ENCODE measurements around the gene ZNF224.

The ZNF224 gene

DNA sequence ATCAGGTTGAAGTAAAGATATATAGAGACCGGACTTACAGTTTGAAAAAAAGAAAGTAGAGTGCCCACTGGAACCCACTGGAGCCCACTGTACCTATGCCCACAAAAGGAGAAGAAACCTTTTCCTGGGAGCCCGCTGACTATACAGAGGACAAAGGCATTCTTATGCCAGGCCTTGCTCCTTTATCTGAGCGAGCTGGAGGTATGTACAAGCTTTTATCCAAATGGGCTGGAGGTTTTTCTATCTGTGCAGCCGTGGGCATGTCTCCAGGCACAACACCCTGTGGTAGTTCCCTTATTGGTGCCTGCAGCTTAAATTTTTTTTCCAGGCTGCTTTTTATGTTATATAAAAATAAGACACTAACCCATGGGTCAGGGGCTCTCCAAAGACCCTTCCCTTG is 55.6 kb downstream of the ZNF224 start:
- TF ChIP-seq, protein P1, sequence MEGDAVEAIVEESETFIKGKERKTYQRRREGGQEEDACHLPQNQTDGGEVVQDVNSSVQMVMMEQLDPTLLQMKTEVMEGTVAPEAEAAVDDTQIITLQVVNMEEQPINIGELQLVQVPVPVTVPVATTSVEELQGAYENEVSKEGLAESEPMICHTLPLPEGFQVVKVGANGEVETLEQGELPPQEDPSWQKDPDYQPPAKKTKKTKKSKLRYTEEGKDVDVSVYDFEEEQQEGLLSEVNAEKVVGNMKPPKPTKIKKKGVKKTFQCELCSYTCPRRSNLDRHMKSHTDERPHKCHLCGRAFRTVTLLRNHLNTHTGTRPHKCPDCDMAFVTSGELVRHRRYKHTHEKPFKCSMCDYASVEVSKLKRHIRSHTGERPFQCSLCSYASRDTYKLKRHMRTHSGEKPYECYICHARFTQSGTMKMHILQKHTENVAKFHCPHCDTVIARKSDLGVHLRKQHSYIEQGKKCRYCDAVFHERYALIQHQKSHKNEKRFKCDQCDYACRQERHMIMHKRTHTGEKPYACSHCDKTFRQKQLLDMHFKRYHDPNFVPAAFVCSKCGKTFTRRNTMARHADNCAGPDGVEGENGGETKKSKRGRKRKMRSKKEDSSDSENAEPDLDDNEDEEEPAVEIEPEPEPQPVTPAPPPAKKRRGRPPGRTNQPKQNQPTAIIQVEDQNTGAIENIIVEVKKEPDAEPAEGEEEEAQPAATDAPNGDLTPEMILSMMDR (IDR thresholded peaks at IDR 0.05; ENCODE audit: low read depth, low read length) = no peak
- TF ChIP-seq, protein P2, sequence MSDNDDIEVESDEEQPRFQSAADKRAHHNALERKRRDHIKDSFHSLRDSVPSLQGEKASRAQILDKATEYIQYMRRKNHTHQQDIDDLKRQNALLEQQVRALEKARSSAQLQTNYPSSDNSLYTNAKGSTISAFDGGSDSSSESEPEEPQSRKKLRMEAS (IDR thresholded peaks at IDR 0.05; ENCODE audit: low read depth, low read length) = no peak
- TF ChIP-seq POLR2A (IDR thresholded peaks at IDR 0.05; ENCODE audit: extremely low read depth, insufficient read length) = no peak
- no peak for TF ChIP-seq MYC (IDR thresholded peaks at IDR 0.05; ENCODE audit: low read depth, low read length)
- DNase-seq (ENCODE audit: low read depth) = no peak
- H3K4me3 ChIP-seq (ENCODE audit: low read depth, low read length) = no peak overlapping the region

DNA sequence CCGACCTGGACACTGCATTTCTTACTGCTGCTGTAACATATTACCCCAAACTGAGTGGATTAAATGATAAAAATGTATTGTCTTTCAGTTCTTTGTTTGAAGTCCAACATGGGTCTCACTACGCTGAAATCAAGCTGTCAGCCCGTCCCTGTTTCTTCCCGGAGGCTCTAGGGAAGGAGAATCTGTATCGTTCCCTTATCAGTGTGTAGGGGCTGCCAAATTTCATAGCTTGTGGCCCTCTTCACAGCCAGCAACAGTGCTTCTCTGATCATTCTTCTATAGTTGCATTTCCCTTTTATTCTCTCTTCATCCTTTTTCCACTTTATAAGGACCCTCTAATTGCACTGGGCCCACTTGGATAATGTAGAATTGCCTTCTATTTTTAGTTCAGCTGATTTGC is 57.3 kb downstream of the ZNF224 start:
- DNase-seq (ENCODE audit: low read depth) = no peak
- TF ChIP-seq MYC (IDR thresholded peaks at IDR 0.05; ENCODE audit: low read depth, low read length) (no peak), POLR2A (IDR thresholded peaks at IDR 0.05; ENCODE audit: extremely low read depth, insufficient read length) (no peak)
- TF ChIP-seq, protein P1 (IDR thresholded peaks at IDR 0.05; ENCODE audit: low read depth, low read length) = no peak
- TF ChIP-seq, protein P2 (IDR thresholded peaks at IDR 0.05; ENCODE audit: low read depth, low read length) = no peak

DNA sequence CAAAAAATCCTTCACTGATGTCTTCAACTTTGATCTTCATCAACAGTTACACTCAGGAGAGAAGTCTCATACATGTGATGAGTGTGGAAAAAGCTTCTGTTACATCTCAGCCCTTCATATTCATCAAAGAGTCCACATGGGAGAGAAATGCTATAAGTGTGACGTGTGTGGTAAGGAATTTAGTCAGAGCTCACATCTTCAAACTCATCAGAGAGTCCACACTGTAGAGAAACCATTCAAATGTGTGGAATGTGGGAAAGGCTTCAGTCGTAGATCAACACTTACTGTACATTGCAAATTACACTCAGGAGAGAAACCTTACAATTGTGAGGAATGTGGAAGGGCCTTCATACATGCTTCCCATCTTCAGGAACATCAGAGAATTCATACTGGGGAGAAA is 62.3 kb downstream of the ZNF224 start:
- TF ChIP-seq POLR2A (IDR thresholded peaks at IDR 0.05; ENCODE audit: extremely low read depth, insufficient read length) (no peak), MYC (IDR thresholded peaks at IDR 0.05; ENCODE audit: low read depth, low read length) (no peak)
- TF ChIP-seq, protein P1 (IDR thresholded peaks at IDR 0.05; ENCODE audit: low read depth, low read length) = no peak
- TF ChIP-seq, protein P2 (IDR thresholded peaks at IDR 0.05; ENCODE audit: low read depth, low read length) = no peak
- no peak overlapping the region for H3K4me3 ChIP-seq (ENCODE audit: low read depth, low read length)
- no peak for DNase-seq (ENCODE audit: low read depth)

More for the DNA sequence above, 57.3 kb downstream of the ZNF224 start:
- H3K4me3 ChIP-seq (ENCODE audit: low read depth, low read length) = no peak overlapping the region
